ENCODE data around the gene AFAP1L1. TPM values are rescaled to one million over a fixed set of nuclear protein-coding genes. Genes with fewer than 3 reads are reported as not detected.

The AFAP1L1 gene
- total RNA-seq, 1 donor from 2014 or later = 8.3 TPM

GRCh38 chr5:149322518-149322917 lies 50.9 kb downstream of the AFAP1L1 start:
- TF ChIP-seq CTCF (IDR thresholded peaks at IDR 0.05; ENCODE audit: insufficient read depth, low read depth, low read length) (no peak), EZH2 (IDR thresholded peaks at IDR 0.05; ENCODE audit: insufficient read depth, low read length) (no peak)
- H3K27me3 Mint-ChIP-seq (ENCODE audit: low read depth, unreplicated experiment) = no peaks in the 10 kb centered on the region
- no peaks in the 10 kb centered on the region for H3K36me3 ChIP-seq (ENCODE audit: insufficient read depth, low read length)

GRCh38 chr5:149323210-149323609 lies 51.6 kb downstream of the AFAP1L1 start:
- Histone ChIP-seq H3K4me1 (ENCODE audit: insufficient read depth, low read length) (peaks cover 10% of the 10 kb centered on the region), H3K4me2 (ENCODE audit: low read length) (no peak overlapping the region), H3K27me3 (ENCODE audit: insufficient read depth, low read length) (no peaks in the 10 kb centered on the region), H3K36me3 (ENCODE audit: insufficient read depth, low read length) (no peaks in the 10 kb centered on the region), H2AFZ (ENCODE audit: low read depth, low read length) (no peak overlapping the region), H3K9me3 (ENCODE audit: insufficient read depth, low read depth, low read length) (no peaks in the 10 kb centered on the region), H3K9ac (ENCODE audit: low read length) (no peak overlapping the region), H3K27ac (ENCODE audit: low read depth, low read length) (no peak overlapping the region), H3K4me3 (ENCODE audit: insufficient read depth, low read depth, low read length) (no peak overlapping the region), H4K20me1 (ENCODE audit: insufficient read depth, low read length) (no peaks in the 10 kb centered on the region), H3K79me2 (ENCODE audit: insufficient read depth, low read length) (no peaks in the 10 kb centered on the region)
- TF ChIP-seq CTCF (IDR thresholded peaks at IDR 0.05; ENCODE audit: insufficient read depth, low read depth, low read length) (no peak), EZH2 (IDR thresholded peaks at IDR 0.05; ENCODE audit: insufficient read depth, low read length) (no peak)
- Mint-ChIP-seq H3K9me3 (ENCODE audit: unreplicated experiment) (no peaks in the 10 kb centered on the region), H3K36me3 (ENCODE audit: low read depth, unreplicated experiment) (peaks cover 5% of the 10 kb centered on the region), H3K27me3 (ENCODE audit: low read depth, unreplicated experiment) (no peaks in the 10 kb centered on the region), H3K4me3 (ENCODE audit: unreplicated experiment) (no peak overlapping the region), H3K27ac (ENCODE audit: unreplicated experiment) (no peak overlapping the region), H3K4me1 (ENCODE audit: low read depth, unreplicated experiment) (peaks cover 38% of the 10 kb centered on the region)
- FAIRE-seq (no peak), DNase-seq (ENCODE audit: low read depth) (no peak)

More at GRCh38 chr5:149322518-149322917, 50.9 kb downstream of the AFAP1L1 start:
- Histone ChIP-seq H3K4me3 (ENCODE audit: insufficient read depth, low read depth, low read length) (no peak overlapping the region), H3K27ac (ENCODE audit: low read depth, low read length) (no peak overlapping the region), H3K27me3 (ENCODE audit: insufficient read depth, low read length) (no peaks in the 10 kb centered on the region), H3K4me2 (ENCODE audit: low read length) (no peak overlapping the region), H3K4me1 (ENCODE audit: insufficient read depth, low read length) (peaks cover 10% of the 10 kb centered on the region), H3K79me2 (ENCODE audit: insufficient read depth, low read length) (no peaks in the 10 kb centered on the region), H4K20me1 (ENCODE audit: insufficient read depth, low read length) (no peaks in the 10 kb centered on the region), H3K9me3 (ENCODE audit: insufficient read depth, low read depth, low read length) (no peaks in the 10 kb centered on the region), H3K9ac (ENCODE audit: low read length) (no peak overlapping the region), H2AFZ (ENCODE audit: low read depth, low read length) (no peak overlapping the region)
- Mint-ChIP-seq H3K4me3 (ENCODE audit: unreplicated experiment) (no peak overlapping the region), H3K4me1 (ENCODE audit: low read depth, unreplicated experiment) (peaks cover 38% of the 10 kb centered on the region), H3K27ac (ENCODE audit: unreplicated experiment) (no peak overlapping the region), H3K9me3 (ENCODE audit: unreplicated experiment) (no peaks in the 10 kb centered on the region), H3K36me3 (ENCODE audit: low read depth, unreplicated experiment) (peaks cover 5% of the 10 kb centered on the region)
- DNase-seq (ENCODE audit: low read depth) = no peak
- FAIRE-seq = no peak

- no peak overlapping the region for H3K4me3 ChIP-seq (ENCODE audit: insufficient read depth, low read depth, low read length)
- no peaks in the 10 kb centered on the region for H3K27me3 Mint-ChIP-seq (ENCODE audit: low read depth, unreplicated experiment)
- H3K27ac Mint-ChIP-seq (ENCODE audit: unreplicated experiment) = peak overlapping the region; percentile 37
- H3K27me3 ChIP-seq (ENCODE audit: insufficient read depth, low read length) = no peaks in the 10 kb centered on the region
- H3K79me2 ChIP-seq (ENCODE audit: insufficient read depth, low read length) = no peaks in the 10 kb centered on the region
- H3K4me1 Mint-ChIP-seq (ENCODE audit: low read depth, unreplicated experiment) = peaks cover 38% of the 10 kb centered on the region
- H3K9me3 Mint-ChIP-seq (ENCODE audit: unreplicated experiment) = no peaks in the 10 kb centered on the region
- H3K27ac ChIP-seq (ENCODE audit: low read depth, low read length) = no peak overlapping the region
- H3K36me3 Mint-ChIP-seq (ENCODE audit: low read depth, unreplicated experiment) = peaks cover 5% of the 10 kb centered on the region
- no peaks in the 10 kb centered on the region for H4K20me1 ChIP-seq (ENCODE audit: insufficient read depth, low read length)
- H2AFZ ChIP-seq (ENCODE audit: low read depth, low read length) = no peak overlapping the region
- H3K9me3 ChIP-seq (ENCODE audit: insufficient read depth, low read depth, low read length) = no peaks in the 10 kb centered on the region
- H3K36me3 ChIP-seq (ENCODE audit: insufficient read depth, low read length) = no peaks in the 10 kb centered on the region
- FAIRE-seq = no peak
- peaks cover 10% of the 10 kb centered on the region for H3K4me1 ChIP-seq (ENCODE audit: insufficient read depth, low read length)
- H3K4me3 Mint-ChIP-seq (ENCODE audit: unreplicated experiment) = no peak overlapping the region
- TF ChIP-seq EZH2 (IDR thresholded peaks at IDR 0.05; ENCODE audit: insufficient read depth, low read length) (no peak), CTCF (IDR thresholded peaks at IDR 0.05; ENCODE audit: insufficient read depth, low read depth, low read length) (no peak)
- no peak overlapping the region for H3K4me2 ChIP-seq (ENCODE audit: low read length)
- no peak overlapping the region for H3K9ac ChIP-seq (ENCODE audit: low read length)
- no peak for DNase-seq (ENCODE audit: low read depth)
Measured at GRCh38 chr5:149323621-149324205, 52.1 kb downstream of the AFAP1L1 start.
